Stimulated activated CD4-positive, alpha-beta T cell treated with anti-CD3 and anti-CD28 coated beads, Interleukin-2, amount 100 ng/mL, for 48 hours (primary cell): ENCODE results near the gene NRL.
"Not testable (repeated sequence)": the region's sequence is repeated elsewhere in the genome, so short reads cannot be mapped to it uniquely, and the experiment has no call there.

ENCODE experiments used
- DNase-seq, 2 donors: peaks; one replicate each; pipeline ENCODE4 v3.0.0-alpha.2; 2020

The NRL gene

GRCh38 chr14:24123424-24124417 is 9.0 kb upstream of the NRL start:
- DNase-seq = no peak

- no peak for DNase-seq
Measured at GRCh38 chr14:24122898-24123297, 8.1 kb upstream of the NRL start.

GRCh38 chr14:24122416-24122815 is 7.7 kb upstream of the NRL start:
- no peak for DNase-seq

- no peak for DNase-seq
Measured at GRCh38 chr14:24121210-24121609, 6.5 kb upstream of the NRL start.

GRCh38 chr14:24119691-24120090 is 4.9 kb upstream of the NRL start:
- DNase-seq = no peak

DNA sequence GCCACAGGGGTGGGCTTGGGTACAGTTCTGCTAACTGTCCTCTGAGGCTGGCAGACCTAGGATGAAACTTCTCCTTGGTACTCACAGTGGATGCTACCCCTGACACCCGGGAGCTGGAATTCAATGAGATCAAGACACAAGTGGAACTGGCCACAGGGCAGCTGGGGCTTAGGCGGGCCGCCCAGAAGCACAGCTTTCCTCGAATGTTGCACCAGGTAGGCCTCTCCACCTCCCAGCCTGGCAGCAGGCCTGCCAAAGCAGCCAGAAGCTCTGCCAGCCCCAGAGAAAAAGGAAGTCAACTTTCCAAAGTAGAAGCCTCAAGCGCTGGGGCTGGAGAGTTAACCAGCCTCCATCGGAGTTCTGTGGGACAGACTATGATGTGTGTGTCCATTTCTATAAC is 2.4 kb upstream of the NRL start:
- no peak for DNase-seq

DNA sequence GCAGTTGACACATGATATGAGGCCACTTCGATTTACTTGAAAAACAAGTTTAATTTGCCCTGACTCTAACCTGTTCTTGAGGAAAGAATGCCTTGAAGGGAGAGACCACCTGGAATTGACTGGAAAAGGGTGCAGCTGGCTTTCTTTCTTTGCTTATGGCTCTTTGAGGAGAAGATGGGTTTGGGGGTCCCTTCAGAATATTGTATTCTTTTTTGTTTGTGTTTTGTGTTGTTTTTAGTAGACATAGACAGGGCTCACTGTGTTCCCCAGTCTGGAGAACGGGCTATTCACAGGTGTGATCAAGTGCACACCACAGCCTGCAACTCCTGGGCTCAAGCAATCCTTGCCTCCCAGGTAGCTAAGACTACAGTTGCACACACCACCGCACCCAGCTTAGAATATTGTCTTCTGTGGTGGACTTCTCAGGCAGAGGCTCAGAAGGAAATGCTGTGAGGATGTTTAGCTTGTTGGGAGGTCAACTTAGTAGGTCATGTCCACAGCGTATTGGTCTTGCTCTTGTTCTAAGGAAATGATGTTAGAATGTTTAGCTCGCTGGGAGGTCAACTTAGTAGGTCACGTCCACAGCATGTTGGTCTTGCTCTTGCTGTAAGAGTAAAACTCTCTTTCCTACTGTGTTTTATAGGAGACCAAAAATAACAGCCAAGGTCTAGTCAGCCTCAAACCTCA is 1.5 kb upstream of the NRL start:
- DNase-seq = no peak

DNA sequence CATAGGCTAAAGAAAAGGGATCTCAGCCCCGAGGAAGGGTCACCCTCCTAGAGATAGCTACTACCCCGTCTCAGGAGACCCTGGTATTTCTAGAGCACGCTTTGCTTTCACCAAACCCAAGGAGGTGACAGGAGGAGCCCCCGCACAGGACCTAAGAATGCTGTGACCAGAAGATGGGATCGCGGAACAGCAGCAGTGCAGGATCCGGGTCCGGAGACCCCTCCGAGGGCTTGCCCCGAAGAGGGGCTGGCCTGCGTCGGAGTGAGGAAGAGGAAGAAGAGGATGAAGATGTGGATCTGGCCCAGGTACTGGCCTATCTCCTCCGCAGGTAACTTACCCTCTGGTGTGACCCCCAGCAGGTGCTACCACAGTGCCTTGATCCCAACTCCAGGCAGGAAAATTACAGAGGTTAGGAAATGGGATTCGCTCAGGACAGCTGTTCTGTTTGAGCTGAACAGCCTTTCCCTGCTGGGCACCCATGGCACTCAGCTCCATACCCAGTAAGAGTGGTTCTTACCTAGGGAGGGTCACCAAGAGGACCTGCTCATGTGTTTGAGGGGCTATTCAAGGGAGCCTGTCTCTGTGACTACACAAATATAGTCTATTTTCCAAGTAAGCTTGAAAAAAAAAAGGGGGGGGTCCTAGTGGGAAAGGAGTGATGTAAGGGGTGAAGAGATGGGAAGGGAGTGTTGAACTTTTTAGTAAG is 826 bp upstream of the NRL start:
- DNase-seq = no peak

GRCh38 chr14:24113801-24114531 is 783 bp downstream of the NRL start:
- peak; percentile 69 to 70 for DNase-seq

DNA sequence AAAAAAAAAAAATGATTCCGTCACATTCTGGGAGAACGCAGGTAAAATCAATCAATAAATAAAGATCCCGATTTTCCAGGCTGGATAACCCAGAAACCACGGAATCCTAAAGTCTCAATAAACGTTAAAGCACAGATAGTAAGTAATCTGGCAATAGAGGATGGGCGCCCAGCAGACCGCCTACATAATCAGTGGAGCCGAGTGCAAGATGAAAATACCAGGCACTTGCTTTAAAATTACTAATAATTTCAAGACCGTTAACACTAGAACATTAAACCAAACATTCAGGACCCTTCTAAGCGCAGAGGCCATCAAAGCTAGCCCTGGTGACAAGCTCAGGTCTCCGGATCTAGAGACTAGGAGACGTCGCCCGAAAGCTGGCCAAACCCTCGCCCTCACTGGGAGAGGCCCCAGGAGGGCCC is 1.4 kb downstream of the NRL start:
- no peak for DNase-seq

GRCh38 chr14:24110523-24110922 is 4.2 kb downstream of the NRL start:
- no peak for DNase-seq

DNA sequence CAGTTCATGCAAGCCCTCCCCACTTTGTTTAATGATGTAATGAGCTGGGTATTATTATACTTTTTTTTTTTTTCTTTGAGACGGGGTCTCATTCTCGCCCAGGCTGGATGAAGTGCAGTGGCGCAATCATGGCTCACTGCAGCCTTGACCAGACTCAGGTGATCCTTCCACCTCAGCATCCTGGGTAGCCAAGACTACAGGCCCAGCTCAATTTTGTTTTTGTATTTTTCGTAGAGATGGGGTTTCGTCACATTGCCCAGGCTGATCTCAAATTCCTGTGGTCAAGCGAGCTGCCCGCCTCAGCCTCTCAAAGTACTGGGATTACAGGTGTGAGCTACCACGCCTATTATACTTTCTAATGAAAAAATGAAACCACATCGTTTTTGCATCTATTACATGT is 4.7 kb downstream of the NRL start:
- DNase-seq = no peak

DNA sequence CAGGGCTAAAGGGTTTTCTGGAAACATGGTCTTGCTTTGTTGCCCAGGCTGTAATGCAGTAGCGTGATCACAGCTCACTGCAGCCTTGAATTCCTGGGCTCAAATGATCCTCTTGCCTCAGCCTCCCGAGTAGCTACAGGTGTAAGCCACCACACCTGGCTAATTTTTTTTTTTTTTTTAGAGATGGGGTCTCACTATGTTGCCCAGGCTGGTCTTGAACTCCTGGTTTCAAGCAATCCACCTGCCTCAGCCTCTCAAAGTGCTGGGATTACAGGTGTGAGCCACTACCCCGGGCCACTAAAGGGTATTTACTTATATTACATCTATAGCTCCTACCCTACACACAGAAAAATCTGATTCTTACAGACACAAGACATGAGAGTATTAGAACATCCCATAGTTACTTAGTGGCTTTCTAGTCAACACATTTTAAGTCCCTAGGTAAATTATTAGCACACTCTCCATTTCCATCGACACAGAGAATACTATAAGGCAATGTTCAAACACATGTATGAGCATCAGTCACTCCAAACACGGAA is 6.3 kb downstream of the NRL start:
- no peak for DNase-seq

DNA sequence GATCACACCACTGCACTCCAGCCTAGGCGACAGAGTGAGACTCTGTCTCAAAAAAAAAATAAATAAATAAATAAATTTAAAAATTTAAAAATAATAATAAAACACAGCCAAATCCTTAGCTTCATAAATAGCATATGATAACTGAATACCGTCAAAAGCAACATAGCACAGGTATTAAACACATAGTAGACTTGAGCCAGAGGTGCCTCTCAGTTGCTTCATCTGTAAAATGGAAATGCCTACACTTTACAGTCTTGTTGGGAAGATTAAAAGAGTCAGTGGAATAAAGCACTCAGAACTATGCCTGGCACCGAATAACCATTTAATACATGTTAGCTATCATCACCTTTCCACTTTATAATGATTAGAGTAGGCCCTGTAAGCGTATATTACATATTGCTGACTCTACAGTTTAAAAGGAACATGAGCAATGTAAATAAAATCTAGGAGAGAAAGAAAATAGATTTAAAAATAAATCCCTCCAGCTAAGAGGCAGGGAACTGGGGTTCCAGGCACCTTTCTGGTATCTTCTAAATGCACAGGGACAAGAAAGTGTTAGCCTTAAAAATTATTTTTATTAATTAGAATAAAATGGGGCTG is 8.0 kb downstream of the NRL start:
- DNase-seq = no peak

GRCh38 chr14:24105609-24106239 is 9.0 kb downstream of the NRL start:
- not testable (repeated sequence) for DNase-seq

DNA sequence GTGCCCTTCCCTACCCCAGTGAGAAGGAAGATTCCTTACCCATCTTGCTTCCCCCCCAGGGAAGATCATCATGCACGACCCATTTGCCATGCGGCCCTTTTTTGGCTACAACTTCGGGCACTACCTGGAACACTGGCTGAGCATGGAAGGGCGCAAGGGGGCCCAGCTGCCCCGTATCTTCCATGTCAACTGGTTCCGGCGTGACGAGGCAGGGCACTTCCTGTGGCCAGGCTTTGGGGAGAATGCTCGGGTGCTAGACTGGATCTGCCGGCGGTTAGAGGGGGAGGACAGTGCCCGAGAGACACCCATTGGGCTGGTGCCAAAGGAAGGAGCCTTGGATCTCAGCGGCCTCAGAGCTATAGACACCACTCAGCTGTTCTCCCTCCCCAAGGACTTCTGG is 11.3 kb downstream of the NRL start:
- DNase-seq = no peak

DNA sequence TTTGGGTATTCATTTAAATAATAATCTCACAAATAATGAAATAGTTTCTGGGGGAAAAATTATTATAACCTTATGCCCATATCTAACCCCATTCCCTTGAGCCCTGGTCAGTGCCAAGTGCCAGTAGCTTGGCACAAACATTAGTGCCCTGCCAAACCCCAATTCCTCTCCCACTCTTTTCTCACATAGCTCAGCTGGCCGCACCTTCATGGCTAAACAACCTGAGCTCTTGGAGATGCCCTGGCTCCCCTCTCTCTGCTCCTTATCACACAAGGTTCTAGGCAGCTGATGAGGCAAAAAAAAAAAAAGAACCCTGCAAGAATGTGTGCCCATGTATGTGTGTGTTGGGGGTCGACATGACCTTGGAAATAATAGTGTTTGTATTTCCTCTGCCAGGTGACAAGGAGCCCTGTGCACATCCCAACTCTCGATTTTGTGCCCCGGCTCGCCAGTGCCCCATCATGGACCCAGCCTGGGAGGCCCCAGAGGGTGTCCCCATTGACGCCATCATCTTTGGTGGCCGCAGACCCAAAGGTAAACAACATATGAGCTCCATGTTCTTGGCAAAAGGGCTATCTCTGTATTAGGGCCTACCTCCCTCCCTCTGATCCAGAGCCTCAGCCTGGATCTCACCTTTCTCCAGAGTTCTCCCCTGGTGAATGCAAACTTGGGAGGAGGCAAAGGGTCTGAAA is 12.2 kb downstream of the NRL start:
- no peak for DNase-seq

GRCh38 chr14:24100982-24101494 is 13.7 kb downstream of the NRL start:
- DNase-seq = no peak

DNA sequence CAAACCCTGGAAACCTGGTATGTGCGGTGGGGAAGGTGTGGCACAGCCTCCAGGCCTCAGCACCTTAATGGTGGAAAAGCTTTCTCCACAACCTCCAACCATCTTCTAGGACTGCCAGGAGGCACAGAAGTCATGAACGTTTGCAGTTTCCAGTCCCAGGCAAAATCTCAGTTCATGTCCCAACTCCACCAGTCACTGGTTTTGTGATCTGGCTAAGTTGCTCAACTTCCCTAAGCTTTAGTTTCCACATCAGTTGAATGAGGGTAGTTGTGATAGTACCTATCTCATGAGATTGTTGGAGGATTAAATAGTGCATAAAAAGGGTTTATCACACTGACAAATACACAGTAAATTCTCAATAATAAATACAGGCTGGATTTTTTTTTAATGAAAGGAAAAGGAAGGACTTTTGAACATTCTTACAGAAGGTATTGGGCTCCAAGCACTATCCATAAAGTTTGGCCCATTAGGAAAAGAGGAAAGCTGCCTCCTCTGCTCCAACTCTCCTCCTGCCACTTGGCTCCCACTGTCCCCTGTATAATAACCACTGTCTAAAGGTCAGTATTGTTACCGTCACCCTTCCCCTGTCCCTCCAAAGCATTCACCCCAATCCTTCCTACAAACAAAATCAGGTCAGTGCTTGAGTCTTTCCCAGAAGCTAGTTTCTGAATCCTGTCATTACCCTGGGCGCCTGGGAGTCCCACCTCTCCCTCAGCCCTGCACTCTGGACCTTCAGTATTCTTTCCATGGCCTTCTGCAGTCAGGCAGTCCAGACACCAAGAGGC is 14.4 kb downstream of the NRL start:
- DNase-seq = no peak
